ENCODE data around the gene RPLP2. TPM values are rescaled to one million over a fixed set of nuclear protein-coding genes. Genes with fewer than 3 reads are reported as not detected.

RPLP2 gene
- total and polyA plus RNA-seq, 8 donors = 360 to 5,956 (median 985) TPM

- Histone ChIP-seq H3K27me3 (peaks cover 5 to 44% (median 23%) of the 10 kb centered on the region in 3 donors), H3K9me3 (no peaks in the 10 kb centered on the region), H3K36me3 (peaks cover 15 to 32% (median 28%) of the 10 kb centered on the region in 4 donors), H3K4me1 (peaks cover 4 to 20% (median 9%) of the 10 kb centered on the region in 4 donors), H3K4me3 (peak overlapping the region in 1 of 4 donors; percentile 26), H3K27ac (no peak overlapping the region)
- TF ChIP-seq POLR2AphosphoS5 (IDR thresholded peaks at IDR 0.05) (no peak), CTCF (IDR thresholded peaks at IDR 0.05) (no peak), EP300 (IDR thresholded peaks at IDR 0.05) (no peak), POLR2A (IDR thresholded peaks at IDR 0.05) (no peak)
- intact Hi-C loops (cut with DNase I; ENCODE audit: low total_unique reads) = no loop called here
- DNase-seq = no peak
- WGBS, 5 donors = 23 to 60% (median 30%) methylated on average over 14 to 31 of the region's 31 CpGs
Observed at GRCh38 chr11:788953-789940, 20.5 kb upstream of the RPLP2 start.

- DNase-seq = peak in 1 of 2 donors; percentile 73
- Histone ChIP-seq H3K4me1 (peaks cover 10 to 27% (median 15%) of the 10 kb centered on the region in 4 donors), H3K36me3 (peaks cover 15 to 38% (median 29%) of the 10 kb centered on the region in 4 donors), H3K27ac (no peak within 1 kb of the TSS), H3K4me3 (peak within 1 kb of the TSS in 1 of 4 donors; percentile 26), H3K27me3 (peaks cover 5 to 44% (median 23%) of the 10 kb centered on the region in 3 donors), H3K9me3 (no peaks in the 10 kb centered on the region)
- WGBS, 5 donors = 2 to 45% (median 5%) methylated on average over 3 to 44 of the region's 44 CpGs
- TF ChIP-seq CTCF (IDR thresholded peaks at IDR 0.05) = no peak
- TF ChIP-seq POLR2AphosphoS5 (IDR thresholded peaks at IDR 0.05) = no peak
- no peak for TF ChIP-seq POLR2A (IDR thresholded peaks at IDR 0.05)
- no peak for TF ChIP-seq EP300 (IDR thresholded peaks at IDR 0.05)
- intact Hi-C loops (cut with DNase I; ENCODE audit: low total_unique reads) = no loop called here
Observed at GRCh38 chr11:789943-790342, 19.8 kb upstream of the RPLP2 start, which contains the start of gene CEND1. Gene CEND1 (minus strand): TSS chr11:790090. CDS start chr11:788576, 1,514 bp downstream.

- peak in 1 of 2 donors; percentile 61 for DNase-seq
- 50 to 66% (median 62%) methylated on average over 12 to 18 of the region's 18 CpGs for WGBS, 5 donors
- no peak for TF ChIP-seq EP300 (IDR thresholded peaks at IDR 0.05)
- TF ChIP-seq POLR2A (IDR thresholded peaks at IDR 0.05) = no peak
- no peak for TF ChIP-seq POLR2AphosphoS5 (IDR thresholded peaks at IDR 0.05)
- TF ChIP-seq CTCF (IDR thresholded peaks at IDR 0.05) = no peak
- Histone ChIP-seq H3K9me3 (no peaks in the 10 kb centered on the region), H3K36me3 (peaks cover 15 to 38% (median 29%) of the 10 kb centered on the region in 4 donors), H3K27me3 (peaks cover 5 to 44% (median 23%) of the 10 kb centered on the region in 3 donors), H3K27ac (no peak overlapping the region), H3K4me3 (no peak overlapping the region), H3K4me1 (peaks cover 20 to 37% (median 24%) of the 10 kb centered on the region in 4 donors)
- intact Hi-C loops (cut with DNase I; ENCODE audit: low total_unique reads) = no loop called here
Observed at GRCh38 chr11:790721-791564, 18.8 kb upstream of the RPLP2 start.
